ENCODE measurements around the gene KIF16B.

KIF16B gene

GRCh38 chr20:16397086-16397485 lies 176.2 kb downstream of the KIF16B start:
- Histone ChIP-seq H3K27me3 (replicated peaks) (no peaks in the 10 kb centered on the region), H3K27ac (no peak overlapping the region), H3K36me3 (replicated peaks) (no peaks in the 10 kb centered on the region), H3K4me3 (ENCODE audit: low read depth, low read length) (no peak overlapping the region)
- TF ChIP-seq, protein P1, sequence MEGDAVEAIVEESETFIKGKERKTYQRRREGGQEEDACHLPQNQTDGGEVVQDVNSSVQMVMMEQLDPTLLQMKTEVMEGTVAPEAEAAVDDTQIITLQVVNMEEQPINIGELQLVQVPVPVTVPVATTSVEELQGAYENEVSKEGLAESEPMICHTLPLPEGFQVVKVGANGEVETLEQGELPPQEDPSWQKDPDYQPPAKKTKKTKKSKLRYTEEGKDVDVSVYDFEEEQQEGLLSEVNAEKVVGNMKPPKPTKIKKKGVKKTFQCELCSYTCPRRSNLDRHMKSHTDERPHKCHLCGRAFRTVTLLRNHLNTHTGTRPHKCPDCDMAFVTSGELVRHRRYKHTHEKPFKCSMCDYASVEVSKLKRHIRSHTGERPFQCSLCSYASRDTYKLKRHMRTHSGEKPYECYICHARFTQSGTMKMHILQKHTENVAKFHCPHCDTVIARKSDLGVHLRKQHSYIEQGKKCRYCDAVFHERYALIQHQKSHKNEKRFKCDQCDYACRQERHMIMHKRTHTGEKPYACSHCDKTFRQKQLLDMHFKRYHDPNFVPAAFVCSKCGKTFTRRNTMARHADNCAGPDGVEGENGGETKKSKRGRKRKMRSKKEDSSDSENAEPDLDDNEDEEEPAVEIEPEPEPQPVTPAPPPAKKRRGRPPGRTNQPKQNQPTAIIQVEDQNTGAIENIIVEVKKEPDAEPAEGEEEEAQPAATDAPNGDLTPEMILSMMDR (IDR thresholded peaks at IDR 0.05; ENCODE audit: low read depth, low read length, missing control alignments), result no peak
- DNase-seq, result no peak
- in situ Hi-C loops (cut with HindIII; ENCODE audit: low pct_ligation_motif_present, low sequenced_read_pairs), result no loop called here

DNA sequence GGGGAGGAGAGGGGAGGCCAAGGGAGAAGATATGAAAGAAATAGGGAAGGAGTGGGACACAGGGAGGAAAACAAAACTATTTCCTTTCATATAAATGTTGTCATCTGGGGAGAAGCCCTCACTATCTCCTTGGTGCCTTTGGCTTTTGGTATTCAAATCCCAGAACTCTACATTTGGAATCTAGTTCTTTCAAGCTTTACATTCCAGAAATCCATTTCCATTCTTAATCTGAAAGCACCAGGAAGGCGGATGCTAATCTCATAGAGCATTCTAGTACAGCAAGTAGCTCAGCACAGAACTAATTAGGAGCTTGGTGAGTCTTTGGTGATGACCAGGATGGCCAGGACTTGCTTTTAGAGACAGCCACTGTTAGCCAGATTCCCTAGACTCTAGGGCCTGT lies 177.9 kb downstream of the KIF16B start:
- TF ChIP-seq, protein P1 (IDR thresholded peaks at IDR 0.05; ENCODE audit: low read depth, low read length, missing control alignments), result no peak
- no peaks in the 10 kb centered on the region for H3K27me3 ChIP-seq (replicated peaks)
- no peaks in the 10 kb centered on the region for H3K36me3 ChIP-seq (replicated peaks)
- H3K27ac ChIP-seq, result no peak overlapping the region
- DNase-seq, result no peak
- H3K4me3 ChIP-seq (ENCODE audit: low read depth, low read length), result no peak overlapping the region
- in situ Hi-C loops (cut with HindIII; ENCODE audit: low pct_ligation_motif_present, low sequenced_read_pairs), result no loop called here

DNA sequence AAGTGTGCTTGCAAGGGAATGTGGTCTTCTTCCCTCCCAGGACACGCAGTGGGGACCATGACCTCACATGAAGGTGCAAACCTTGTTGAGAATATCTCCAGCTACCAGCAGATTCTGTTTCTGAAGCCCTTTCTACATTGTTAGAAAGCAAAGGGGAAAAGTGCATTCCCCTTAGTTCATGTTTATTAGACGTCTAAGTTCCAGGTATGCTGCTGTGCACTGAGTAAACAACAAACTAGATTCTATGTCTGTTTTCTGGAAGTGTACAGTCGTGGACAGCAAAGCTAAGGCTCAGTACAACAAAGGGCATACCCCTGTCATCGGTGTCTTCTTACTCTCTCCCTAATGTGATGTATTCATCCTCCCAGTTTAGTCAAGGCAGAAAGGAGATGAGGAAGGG lies 178.5 kb downstream of the KIF16B start:
- TF ChIP-seq, protein P1 (IDR thresholded peaks at IDR 0.05; ENCODE audit: low read depth, low read length, missing control alignments), result no peak
- no peaks in the 10 kb centered on the region for H3K36me3 ChIP-seq (replicated peaks)
- no peaks in the 10 kb centered on the region for H3K27me3 ChIP-seq (replicated peaks)
- H3K27ac ChIP-seq, result no peak overlapping the region
- no peak overlapping the region for H3K4me3 ChIP-seq (ENCODE audit: low read depth, low read length)
- in situ Hi-C loops (cut with HindIII; ENCODE audit: low pct_ligation_motif_present, low sequenced_read_pairs), result no loop called here
- DNase-seq, result no peak

DNA sequence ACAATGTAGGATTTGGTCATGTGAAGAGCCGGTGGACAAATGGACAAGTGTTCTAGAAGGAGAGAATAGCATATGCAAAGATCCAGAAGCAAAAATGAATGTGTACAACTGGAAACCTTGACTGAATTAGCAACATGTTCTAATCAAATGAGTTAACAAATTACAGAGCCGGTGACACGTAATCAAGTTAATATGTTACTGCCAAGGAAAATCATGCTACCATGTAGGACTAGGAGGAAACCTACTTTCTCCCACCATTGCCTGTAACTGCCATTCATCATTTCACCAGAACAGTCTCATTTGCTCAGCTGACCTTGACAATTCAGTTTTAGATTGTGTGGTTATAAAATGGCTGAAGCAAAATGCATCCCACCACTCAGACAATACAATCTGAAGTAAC lies 179.4 kb downstream of the KIF16B start:
- DNase-seq, result no peak
- Histone ChIP-seq H3K36me3 (replicated peaks) (no peaks in the 10 kb centered on the region), H3K27me3 (replicated peaks) (no peaks in the 10 kb centered on the region), H3K27ac (no peak overlapping the region), H3K4me3 (ENCODE audit: low read depth, low read length) (no peak overlapping the region)
- in situ Hi-C loops (cut with HindIII; ENCODE audit: low pct_ligation_motif_present, low sequenced_read_pairs), result no loop called here
- TF ChIP-seq, protein P1 (IDR thresholded peaks at IDR 0.05; ENCODE audit: low read depth, low read length, missing control alignments), result no peak

- no peak overlapping the region for H3K4me3 ChIP-seq (ENCODE audit: low read depth, low read length)
- no peak overlapping the region for H3K27ac ChIP-seq
- in situ Hi-C loops (cut with HindIII; ENCODE audit: low pct_ligation_motif_present, low sequenced_read_pairs), result no loop called here
- no peak for DNase-seq
- TF ChIP-seq, protein P1 (IDR thresholded peaks at IDR 0.05; ENCODE audit: low read depth, low read length, missing control alignments), result no peak
- no peaks in the 10 kb centered on the region for H3K27me3 ChIP-seq (replicated peaks)
- no peaks in the 10 kb centered on the region for H3K36me3 ChIP-seq (replicated peaks)
These were observed 180.0 kb downstream of the KIF16B start for GRCh38 chr20:16393297-16393696.

DNA sequence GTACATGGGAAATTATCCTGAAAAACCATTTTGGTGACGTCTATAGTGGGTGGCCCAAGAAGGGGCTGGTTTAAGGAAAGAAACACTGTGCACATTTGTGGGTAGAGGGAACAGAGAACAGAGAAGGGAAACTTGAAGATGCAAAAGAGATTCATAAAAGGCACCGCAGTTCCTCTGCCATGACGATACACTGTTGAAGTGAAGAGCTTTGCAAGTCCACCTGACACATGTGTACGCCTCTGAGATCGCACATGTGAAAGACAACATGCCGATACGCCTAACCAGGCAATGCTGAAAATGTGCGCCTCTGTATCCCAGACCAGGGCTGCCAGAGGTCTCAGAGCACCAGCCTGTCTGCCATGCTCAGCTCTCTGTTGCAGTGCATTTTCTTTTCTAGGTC lies 180.9 kb downstream of the KIF16B start:
- in situ Hi-C loops (cut with HindIII; ENCODE audit: low pct_ligation_motif_present, low sequenced_read_pairs), result no loop called here
- H3K27me3 ChIP-seq (replicated peaks), result no peaks in the 10 kb centered on the region
- DNase-seq, result no peak
- no peak overlapping the region for H3K27ac ChIP-seq
- H3K36me3 ChIP-seq (replicated peaks), result no peaks in the 10 kb centered on the region
- TF ChIP-seq, protein P1 (IDR thresholded peaks at IDR 0.05; ENCODE audit: low read depth, low read length, missing control alignments), result no peak
- H3K4me3 ChIP-seq (ENCODE audit: low read depth, low read length), result no peak overlapping the region
